Uterus (tissue), 2 donors: ENCODE data around the gene DOCK6.

Source experiments
- POLR2A ChIP-seq, 2 donors: fragments of 450-650 bp; IDR thresholded peaks; one replicate each; pipeline ENCODE4 v1.6.1; 2016; ENCODE audit warnings: antibody characterized with exemption in 2 of 2, mild to moderate bottlenecking in 1 of 2, moderate library complexity in 1 of 2
- TF ChIP-seq, protein P1 (sequence below), 4 experiments: fragments of 200-600 bp in 2 of 4; fragments of 450-650 bp in 2 of 4; sonication (generic) in 2 of 4; IDR thresholded peaks; one replicate each; pipeline ENCODE4 v1.5.1; 2016 to 2019; ENCODE audit warnings: antibody characterized with exemption in 4 of 4, mild to moderate bottlenecking in 2 of 4, moderate library complexity in 1 of 4

GRCh38 chr19:11291991-11292390, 29.7 kb upstream of the DOCK6 start:
- TF ChIP-seq, protein P1, sequence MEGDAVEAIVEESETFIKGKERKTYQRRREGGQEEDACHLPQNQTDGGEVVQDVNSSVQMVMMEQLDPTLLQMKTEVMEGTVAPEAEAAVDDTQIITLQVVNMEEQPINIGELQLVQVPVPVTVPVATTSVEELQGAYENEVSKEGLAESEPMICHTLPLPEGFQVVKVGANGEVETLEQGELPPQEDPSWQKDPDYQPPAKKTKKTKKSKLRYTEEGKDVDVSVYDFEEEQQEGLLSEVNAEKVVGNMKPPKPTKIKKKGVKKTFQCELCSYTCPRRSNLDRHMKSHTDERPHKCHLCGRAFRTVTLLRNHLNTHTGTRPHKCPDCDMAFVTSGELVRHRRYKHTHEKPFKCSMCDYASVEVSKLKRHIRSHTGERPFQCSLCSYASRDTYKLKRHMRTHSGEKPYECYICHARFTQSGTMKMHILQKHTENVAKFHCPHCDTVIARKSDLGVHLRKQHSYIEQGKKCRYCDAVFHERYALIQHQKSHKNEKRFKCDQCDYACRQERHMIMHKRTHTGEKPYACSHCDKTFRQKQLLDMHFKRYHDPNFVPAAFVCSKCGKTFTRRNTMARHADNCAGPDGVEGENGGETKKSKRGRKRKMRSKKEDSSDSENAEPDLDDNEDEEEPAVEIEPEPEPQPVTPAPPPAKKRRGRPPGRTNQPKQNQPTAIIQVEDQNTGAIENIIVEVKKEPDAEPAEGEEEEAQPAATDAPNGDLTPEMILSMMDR (IDR thresholded peaks at IDR 0.05), result no peak
- TF ChIP-seq POLR2A (IDR thresholded peaks at IDR 0.05), result no peak
